Lung (tissue), 12 donors: ENCODE data around the gene CHD9. TPM values are rescaled to one million over a fixed set of nuclear protein-coding genes. Genes with fewer than 3 reads are reported as not detected.
"Not testable (repeated sequence)": the region's sequence is repeated elsewhere in the genome, so short reads cannot be mapped to it uniquely, and the experiment has no call there.

Source experiments
- ATAC-seq: fragments of 200-7000 bp; cut with Tn5 transposase; one replicate; pipeline ENCODE4 v1.9.1; 2020; ENCODE audit warnings: moderate number of reproducible peaks; ENCODE audit not compliant: insufficient read depth, low FRiP score
- DNase-seq, 3 donors: peaks; one replicate each; pipeline ENCODE4 v3.0.0-alpha.2; 2013 to 2017
- H3K27ac ChIP-seq, 2 donors: one replicate each; pipeline ENCODE4 v1.5.1; 2013; ENCODE audit warnings: mild to moderate bottlenecking in 2 of 2, moderate library complexity in 2 of 2, control low read depth in 1 of 2, inconsistent platforms in 1 of 2, low read depth in 1 of 2, low read length in 1 of 2
- H3K27me3 ChIP-seq, 3 donors: one replicate each; pipeline ENCODE4 v1.5.1; 2013; ENCODE audit warnings: low read length in 2 of 3; ENCODE audit not compliant: control insufficient read depth in 3 of 3, insufficient read depth in 3 of 3
- H3K36me3 ChIP-seq, 4 donors: one replicate each; pipeline ENCODE4 v1.5.1; 2013; ENCODE audit warnings: low read length in 4 of 4, mild to moderate bottlenecking in 1 of 4, moderate library complexity in 1 of 4; ENCODE audit not compliant: control insufficient read depth in 4 of 4, insufficient read depth in 4 of 4
- H3K4me1 ChIP-seq, 5 donors: one replicate each; pipeline ENCODE4 v1.5.1; 2013; ENCODE audit warnings: low read length in 5 of 5, mild to moderate bottlenecking in 2 of 5, moderate library complexity in 1 of 5; ENCODE audit not compliant: control insufficient read depth in 5 of 5, insufficient read depth in 5 of 5
- H3K4me3 ChIP-seq: one replicate; pipeline ENCODE4 v1.5.1; 2013; ENCODE audit warnings: mild to moderate bottlenecking, control low read depth, moderate library complexity
- H3K9ac ChIP-seq, 2 donors: one replicate each; pipeline ENCODE4 v1.5.1; 2013; ENCODE audit warnings: low read length in 2 of 2, control low read depth in 1 of 2; ENCODE audit not compliant: insufficient read depth in 1 of 2
- H3K9me3 ChIP-seq, 4 donors: one replicate each; pipeline ENCODE4 v1.5.1; 2013; ENCODE audit warnings: low read length in 3 of 4, mild to moderate bottlenecking in 1 of 4, moderate library complexity in 1 of 4; ENCODE audit not compliant: control insufficient read depth in 4 of 4, insufficient read depth in 3 of 4
- CTCF ChIP-seq: IDR thresholded peaks from 2 replicates; pipeline ENCODE4 v1.5.1; 2012; ENCODE audit warnings: mild to moderate bottlenecking; ENCODE audit errors: control extremely low read depth, extremely low read depth
- whole genome bisulfite sequencing, 2 donors: extraction: QIAGEN DNeasy Blood & Tissue Kit; methylation state at CpG; one replicate each; pipeline ENCODE4 v1.1.7; 2013; 5-methylcytosine and 5-hydroxymethylcytosine counted together
- polyA plus RNA-seq, 2 donors: library from polyadenylated mRNA; stranded (reverse); fragments of 200-250 nt; gene quantifications; one replicate each; pipeline ENCODE4 v1.2.1, GENCODE V29; 2013
- total RNA-seq, 2 donors: library from RNA; depleted of rRNA in 1 of 2; stranded (reverse); fragments of >200 nt in 1 of 2; gene quantifications; one replicate each; pipeline ENCODE4 v1.2.1, GENCODE V29; 2014 to 2021
- donor health status: control.
- donor health status: control.
- donor health status: Bipolar disorder and iron deficiency.
- donor health status: healthy.
- donor health status: DM: yes; HTN: yes; CAD: no.

Gene CHD9
- total and polyA plus RNA-seq, 4 donors = 12.7 to 138 (median 39.4) TPM

- WGBS, 2 donors = 96 to 100% methylated on average over 1 of the region's 1 CpG
- Histone ChIP-seq H3K4me1 (peaks cover 0 to 5% (median 3%) of the 10 kb centered on the region in 5 donors), H3K27me3 (no peaks in the 10 kb centered on the region), H3K9ac (no peak overlapping the region), H3K4me3 (no peak overlapping the region), H3K27ac (no peak overlapping the region), H3K9me3 (no peaks in the 10 kb centered on the region), H3K36me3 (peaks cover 0 to 3% (median 0%) of the 10 kb centered on the region in 4 donors)
- DNase-seq (no peak), ATAC-seq (no peak)
- no peak for TF ChIP-seq CTCF
Observed at GRCh38 chr16:53175118-53175517, 120.3 kb downstream of the CHD9 start.

- H3K36me3 ChIP-seq = peaks cover 0 to 3% (median 0%) of the 10 kb centered on the region in 4 donors
- no peak overlapping the region for H3K4me3 ChIP-seq
- H3K27ac ChIP-seq = no peak overlapping the region
- no peak for TF ChIP-seq CTCF
- no peak for DNase-seq
- ATAC-seq = no peak
- H3K27me3 ChIP-seq = no peaks in the 10 kb centered on the region
- no peaks in the 10 kb centered on the region for H3K9me3 ChIP-seq
- H3K4me1 ChIP-seq = peaks cover 0 to 5% (median 0%) of the 10 kb centered on the region in 5 donors
- no peak overlapping the region for H3K9ac ChIP-seq
Observed at GRCh38 chr16:53176434-53176833, 121.6 kb downstream of the CHD9 start.

DNA sequence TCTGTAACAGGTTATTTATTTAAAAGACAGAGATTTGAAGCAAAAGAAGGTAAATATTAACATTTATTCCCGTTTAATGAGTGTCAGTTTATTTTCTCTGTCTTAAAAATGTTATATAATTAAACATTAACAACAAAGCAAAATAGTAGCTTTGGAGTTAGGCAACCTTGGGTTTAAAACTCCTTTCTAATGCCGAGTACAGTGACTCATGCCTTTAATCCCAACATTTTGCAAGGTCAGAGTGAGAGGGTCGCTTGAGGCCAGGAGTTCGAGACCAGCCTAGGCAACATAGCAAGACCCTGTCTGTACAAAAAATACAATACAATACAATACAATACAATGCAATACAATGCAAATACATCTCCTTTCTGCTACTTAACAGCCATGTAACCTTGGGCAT lies 128.7 kb downstream of the CHD9 start:
- no peak for TF ChIP-seq CTCF
- H3K4me3 ChIP-seq = no peak overlapping the region
- no peak for ATAC-seq

DNA sequence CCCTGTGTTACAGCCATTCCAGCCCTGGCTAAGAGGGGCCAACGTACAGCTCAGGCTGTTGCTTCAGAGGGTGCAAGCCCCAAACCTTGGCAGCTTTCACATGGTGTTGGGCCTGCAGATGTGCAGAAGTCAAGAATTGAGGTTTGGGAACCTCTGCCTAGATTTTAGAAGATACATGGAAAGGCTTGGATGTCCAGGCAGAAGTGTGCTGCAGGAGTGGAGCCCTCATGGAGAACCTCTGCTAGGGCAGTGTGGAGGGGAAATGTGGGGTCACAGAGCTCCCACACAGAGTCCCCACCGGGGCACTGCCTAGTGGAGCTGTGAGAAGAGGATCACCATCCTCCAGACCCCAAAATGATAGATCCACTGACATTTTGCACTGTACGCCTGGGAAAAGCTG lies 130.9 kb downstream of the CHD9 start:
- 95 to 97% methylated on average over 3 of the region's 3 CpGs for WGBS, 2 donors
- not testable (repeated sequence) for H3K27ac ChIP-seq

More for the DNA sequence above, 128.7 kb downstream of the CHD9 start:
- no peak for DNase-seq
- H3K4me1 ChIP-seq = peaks cover 0 to 3% (median 0%) of the 10 kb centered on the region in 5 donors
- peaks cover 0 to 8% (median 4%) of the 10 kb centered on the region in 4 donors for H3K9me3 ChIP-seq
- peaks cover 4 to 11% (median 7%) of the 10 kb centered on the region in 4 donors for H3K36me3 ChIP-seq
- no peak overlapping the region for H3K9ac ChIP-seq
- 77 to 90% methylated on average over 4 of the region's 4 CpGs for WGBS, 2 donors
- H3K27me3 ChIP-seq = no peaks in the 10 kb centered on the region
- H3K27ac ChIP-seq = no peak overlapping the region

More for the DNA sequence above, 130.9 kb downstream of the CHD9 start:
- not testable (repeated sequence) for H3K9me3 ChIP-seq, DNase-seq, H3K9ac ChIP-seq, H3K4me1 ChIP-seq, H3K4me3 ChIP-seq, H3K27me3 ChIP-seq, ATAC-seq
- peaks cover 4 to 11% (median 7%) of the 10 kb centered on the region in 4 donors for H3K36me3 ChIP-seq
